Stimulated activated naive CD8-positive, alpha-beta T cell treated with anti-CD3 and anti-CD28 coated beads, Interleukin-15, Interleukin-2, amounts not matched to agents 100 ng/mL and 50 ng/mL, for 24 hours (primary cell): ENCODE results near the gene TMEM135.

ENCODE experiments used
- H3K27ac Mint-ChIP-seq: one replicate; pipeline ENCODE4 v1.8.0; 2021; ENCODE audit warnings: mild to moderate bottlenecking, mixed read lengths
- H3K27me3 Mint-ChIP-seq: one replicate; pipeline ENCODE4 v1.8.0; 2021; ENCODE audit warnings: mixed read lengths
- H3K36me3 Mint-ChIP-seq: one replicate; pipeline ENCODE4 v1.8.0; 2021; ENCODE audit warnings: low read depth, mixed read lengths
- H3K4me1 Mint-ChIP-seq: one replicate; pipeline ENCODE4 v1.8.0; 2021; ENCODE audit warnings: low read depth, mixed read lengths
- H3K4me3 Mint-ChIP-seq: one replicate; pipeline ENCODE4 v1.8.0; 2021; ENCODE audit warnings: mild to moderate bottlenecking, mixed read lengths
- H3K9me3 Mint-ChIP-seq: one replicate; pipeline ENCODE4 v1.8.0; 2021; ENCODE audit warnings: mixed read lengths

Gene TMEM135

DNA sequence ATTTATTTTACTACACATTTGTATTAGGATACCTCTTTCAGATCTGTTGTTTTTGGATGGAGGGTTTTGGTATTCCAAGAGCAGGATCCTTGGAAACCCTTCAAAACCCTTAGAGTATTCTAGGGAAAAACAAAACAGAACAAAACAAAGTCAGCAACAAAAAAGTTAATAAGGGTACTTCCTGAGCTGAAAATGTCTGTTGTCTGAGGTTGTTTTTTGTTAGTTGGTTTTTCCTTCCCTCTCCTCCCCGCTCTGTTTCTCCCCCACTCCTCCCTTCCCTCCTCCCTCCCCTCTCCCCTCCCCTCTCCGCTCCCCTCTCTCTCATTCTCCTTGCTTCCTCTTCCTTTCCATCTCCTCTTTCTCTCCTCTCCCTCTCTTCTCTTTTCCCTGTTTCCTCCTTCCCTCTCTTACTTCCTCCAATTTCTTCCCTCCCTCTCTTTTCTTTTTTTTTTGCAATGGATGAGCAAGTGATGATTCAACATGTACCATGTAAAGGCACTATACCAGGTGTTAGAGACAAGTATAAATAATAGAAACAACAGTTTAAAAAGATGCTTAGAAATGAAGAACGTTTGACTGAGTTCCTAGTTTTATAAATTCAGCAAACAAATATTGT lies 160.6 kb downstream of the TMEM135 start:
- H3K9me3 Mint-ChIP-seq: no peaks in the 10 kb centered on the region
- H3K27ac Mint-ChIP-seq: no peak overlapping the region
- no peak overlapping the region for H3K4me3 Mint-ChIP-seq
- peaks cover 4% of the 10 kb centered on the region for H3K36me3 Mint-ChIP-seq
- no peaks in the 10 kb centered on the region for H3K27me3 Mint-ChIP-seq
- H3K4me1 Mint-ChIP-seq: no peaks in the 10 kb centered on the region

DNA sequence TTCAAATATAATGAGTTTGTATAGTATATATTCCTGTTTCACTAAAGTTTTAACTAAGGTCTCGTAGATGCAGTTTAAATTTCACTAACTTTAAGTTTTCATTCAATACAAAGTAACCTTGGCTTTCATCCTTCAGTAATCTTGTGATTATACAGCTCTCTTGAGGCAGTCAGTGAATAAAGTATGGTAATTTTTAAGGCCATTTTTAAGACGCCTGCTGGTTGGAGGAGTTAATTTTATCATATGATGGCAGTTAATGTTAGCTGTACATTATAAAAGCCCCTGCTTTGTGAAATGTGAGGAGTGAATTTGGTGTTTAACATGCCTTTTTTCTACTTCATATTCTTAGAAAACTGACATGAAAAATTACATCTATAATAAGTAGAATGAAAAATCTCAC lies 163.6 kb downstream of the TMEM135 start:
- Mint-ChIP-seq H3K36me3 (peaks cover 11% of the 10 kb centered on the region), H3K4me1 (no peaks in the 10 kb centered on the region), H3K9me3 (no peaks in the 10 kb centered on the region), H3K27ac (no peak overlapping the region), H3K4me3 (no peak overlapping the region), H3K27me3 (no peaks in the 10 kb centered on the region)

DNA sequence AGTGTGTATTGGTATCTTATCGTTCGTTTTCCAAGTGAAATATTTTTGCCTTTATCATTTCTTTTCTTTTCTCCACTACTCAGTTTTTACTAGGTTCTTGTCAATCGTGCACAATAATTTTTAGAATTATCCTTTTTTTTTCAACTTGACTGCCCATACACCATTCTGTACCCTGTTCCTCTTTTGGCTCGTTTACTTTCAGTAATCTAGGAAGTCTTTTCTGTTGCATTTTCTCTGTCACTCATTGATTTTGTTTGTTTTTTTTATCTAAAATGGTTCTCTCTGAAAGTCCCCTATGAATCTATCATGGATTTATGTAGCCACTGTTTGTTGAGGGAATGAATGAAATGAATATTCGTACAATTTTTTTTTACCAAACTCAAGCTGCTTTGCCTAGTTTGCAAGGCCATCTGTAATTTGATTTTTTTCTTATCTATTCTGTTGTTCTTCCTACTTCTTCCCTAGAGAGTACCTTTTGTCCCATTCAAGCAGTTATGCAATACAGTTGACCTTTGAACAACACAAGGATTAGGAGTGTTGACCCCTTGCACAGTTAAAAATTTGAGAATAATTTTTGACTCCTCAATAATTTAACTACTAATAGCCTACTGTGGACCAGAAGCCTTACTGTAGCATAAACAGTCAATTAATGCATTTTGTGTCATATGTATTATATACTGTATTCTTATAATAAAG lies 166.3 kb downstream of the TMEM135 start:
- Mint-ChIP-seq H3K9me3 (peaks cover 7% of the 10 kb centered on the region), H3K4me3 (no peak overlapping the region), H3K27ac (no peak overlapping the region), H3K36me3 (peaks cover 21% of the 10 kb centered on the region), H3K4me1 (no peaks in the 10 kb centered on the region), H3K27me3 (no peaks in the 10 kb centered on the region)

DNA sequence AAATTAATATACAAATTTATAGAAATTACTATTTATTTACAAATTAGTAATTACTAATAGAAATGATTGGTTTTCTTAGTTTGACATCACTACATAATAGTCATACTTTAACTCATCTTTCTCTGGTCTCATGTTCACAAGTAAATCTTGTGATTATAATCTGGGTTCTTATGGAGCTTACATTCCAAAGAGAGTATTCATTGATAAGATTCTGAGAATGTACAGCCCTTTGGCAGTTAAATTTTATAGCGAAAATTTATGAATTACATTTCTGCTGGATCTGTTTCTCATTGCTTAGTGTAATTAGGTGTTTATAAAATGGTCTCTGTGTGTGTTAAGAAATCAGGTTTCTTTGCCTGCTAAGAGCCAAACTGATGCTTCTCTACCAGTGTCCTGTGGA lies 175.2 kb downstream of the TMEM135 start:
- no peak overlapping the region for H3K4me3 Mint-ChIP-seq
- H3K9me3 Mint-ChIP-seq: peaks cover 7% of the 10 kb centered on the region
- no peak overlapping the region for H3K27ac Mint-ChIP-seq
- H3K27me3 Mint-ChIP-seq: no peaks in the 10 kb centered on the region
- H3K36me3 Mint-ChIP-seq: peaks cover 6% of the 10 kb centered on the region
- peaks cover 9% of the 10 kb centered on the region for H3K4me1 Mint-ChIP-seq

DNA sequence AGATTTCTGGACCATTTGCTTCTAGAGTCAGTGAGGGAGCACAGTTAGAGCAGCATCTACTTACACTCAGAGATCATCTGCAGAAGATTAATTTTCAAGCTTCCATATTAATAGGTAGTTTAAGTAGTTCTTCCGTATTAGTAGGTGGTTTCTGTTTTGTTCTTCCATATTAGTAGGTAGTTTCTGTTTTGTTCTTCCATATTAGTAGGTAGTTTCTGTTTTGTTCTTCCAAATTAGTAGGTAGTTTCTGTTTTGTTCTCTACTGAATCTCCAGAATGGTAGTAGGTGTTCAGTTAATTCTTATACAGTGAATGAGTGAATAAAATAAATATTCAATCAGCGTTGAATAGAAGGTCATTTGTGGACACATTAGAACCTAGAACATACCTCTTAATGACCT lies 175.7 kb downstream of the TMEM135 start:
- Mint-ChIP-seq H3K4me1 (peaks cover 9% of the 10 kb centered on the region), H3K27ac (no peak overlapping the region)

DNA sequence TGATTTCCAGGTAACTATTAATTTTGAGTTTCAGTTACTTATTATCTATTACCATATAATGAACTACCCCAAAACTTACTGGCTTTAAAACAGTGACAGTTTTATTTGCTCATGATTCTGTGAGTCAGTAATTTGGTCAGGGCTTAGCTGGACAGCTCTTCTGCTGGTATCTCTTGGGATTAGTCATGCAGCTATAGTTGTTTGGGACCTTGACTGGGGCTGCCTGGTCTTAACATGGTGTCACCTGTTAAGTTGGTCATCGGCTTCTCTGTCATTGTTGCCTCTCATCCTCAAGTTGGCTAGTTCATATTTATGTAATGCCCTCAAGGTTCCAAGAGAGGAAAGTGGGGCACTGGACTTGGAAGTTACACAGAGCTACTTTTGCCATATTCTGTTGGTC lies 177.5 kb downstream of the TMEM135 start:
- Mint-ChIP-seq H3K27me3 (no peaks in the 10 kb centered on the region), H3K4me3 (no peak overlapping the region), H3K27ac (no peak overlapping the region), H3K9me3 (peaks cover 3% of the 10 kb centered on the region), H3K4me1 (peaks cover 9% of the 10 kb centered on the region), H3K36me3 (no peaks in the 10 kb centered on the region)

More for the DNA sequence above, 175.7 kb downstream of the TMEM135 start:
- peaks cover 3% of the 10 kb centered on the region for H3K9me3 Mint-ChIP-seq
- peaks cover under 1% of the 10 kb centered on the region for H3K36me3 Mint-ChIP-seq
- no peaks in the 10 kb centered on the region for H3K27me3 Mint-ChIP-seq
- H3K4me3 Mint-ChIP-seq: no peak overlapping the region

DNA sequence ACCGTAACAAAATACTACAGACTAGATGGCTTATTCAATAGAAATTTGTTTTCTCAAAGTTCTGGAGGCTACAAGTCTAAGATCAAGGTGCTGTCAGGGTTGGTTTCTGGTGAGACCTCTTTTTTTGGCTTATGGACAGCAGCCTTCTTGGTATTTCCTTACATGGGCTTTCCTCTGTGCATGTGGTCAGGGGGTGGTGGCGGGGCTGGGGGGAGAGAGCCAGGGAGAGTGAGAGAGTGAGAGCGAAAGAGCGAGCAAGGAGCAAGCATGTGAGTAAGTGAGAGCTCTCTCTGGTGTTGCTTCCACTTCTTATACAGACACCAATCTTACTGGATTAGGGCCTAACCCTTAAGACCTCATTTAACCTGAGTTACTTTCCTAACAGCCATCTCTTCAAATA lies 181.5 kb downstream of the TMEM135 start:
- Mint-ChIP-seq H3K9me3 (no peaks in the 10 kb centered on the region), H3K36me3 (no peaks in the 10 kb centered on the region), H3K27ac (no peak overlapping the region), H3K27me3 (no peaks in the 10 kb centered on the region), H3K4me1 (no peaks in the 10 kb centered on the region), H3K4me3 (no peak overlapping the region)

DNA sequence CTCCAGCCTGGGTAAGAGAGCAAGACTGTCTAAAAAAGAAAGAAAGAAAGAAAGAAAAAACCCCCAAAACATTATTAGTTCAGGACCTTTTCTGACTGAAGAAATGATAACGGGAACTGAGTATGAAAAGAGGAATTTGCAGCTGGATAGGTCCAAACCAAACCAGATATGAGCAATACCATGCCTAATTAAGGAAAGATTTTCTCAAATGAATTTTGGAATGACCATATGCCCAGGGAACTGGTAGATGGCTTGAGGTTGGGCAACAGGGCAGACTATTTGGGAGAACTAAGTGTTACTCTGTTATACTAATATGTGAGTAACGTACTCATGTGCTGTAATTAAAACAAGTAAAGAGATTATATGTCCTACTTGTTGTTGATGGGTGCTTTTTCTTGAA lies 186.1 kb downstream of the TMEM135 start:
- Mint-ChIP-seq H3K4me1 (no peaks in the 10 kb centered on the region), H3K9me3 (no peaks in the 10 kb centered on the region), H3K27me3 (no peaks in the 10 kb centered on the region), H3K27ac (no peak overlapping the region), H3K36me3 (peaks cover 4% of the 10 kb centered on the region), H3K4me3 (no peak overlapping the region)

DNA sequence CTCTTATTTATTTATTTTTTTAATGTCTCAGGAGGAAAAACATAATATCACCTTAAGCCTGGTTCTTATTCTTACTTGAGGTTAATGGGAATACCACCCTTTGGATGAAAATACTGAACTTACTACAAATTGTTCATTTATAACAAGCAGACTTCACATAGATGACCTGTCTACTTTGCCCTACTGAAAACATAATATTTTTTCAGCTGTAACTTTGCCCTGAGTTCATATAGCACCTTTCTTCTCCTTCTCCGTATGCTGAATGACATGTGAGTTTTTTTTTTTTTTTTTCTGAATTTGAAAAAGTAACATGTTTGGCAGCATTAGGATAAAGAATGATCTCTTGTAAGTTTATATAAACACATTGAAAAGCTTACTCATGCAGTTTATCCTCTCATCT lies 186.8 kb downstream of the TMEM135 start:
- H3K4me3 Mint-ChIP-seq: no peak overlapping the region
- H3K27me3 Mint-ChIP-seq: no peaks in the 10 kb centered on the region
- no peaks in the 10 kb centered on the region for H3K4me1 Mint-ChIP-seq
- H3K9me3 Mint-ChIP-seq: no peaks in the 10 kb centered on the region
- peaks cover 4% of the 10 kb centered on the region for H3K36me3 Mint-ChIP-seq
- no peak overlapping the region for H3K27ac Mint-ChIP-seq

DNA sequence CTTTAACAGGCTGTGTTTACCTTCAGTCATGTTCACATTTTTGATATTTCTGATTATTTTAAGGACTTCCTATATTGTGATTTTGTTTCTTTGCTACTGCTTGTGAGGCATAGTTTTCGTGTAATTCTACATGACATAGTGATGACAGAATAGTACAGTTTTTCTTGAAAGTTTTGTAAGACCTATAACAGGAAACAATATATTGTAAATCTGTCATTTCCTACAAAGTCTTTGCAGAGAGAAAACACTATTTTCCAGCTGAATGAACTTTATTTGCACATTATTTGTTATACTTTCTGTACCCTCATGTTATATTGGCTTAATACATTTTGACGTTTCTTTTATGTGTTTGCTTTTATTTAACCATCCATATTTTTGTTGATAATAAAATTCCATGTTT lies 191.1 kb downstream of the TMEM135 start:
- Mint-ChIP-seq H3K27me3 (no peaks in the 10 kb centered on the region), H3K36me3 (peaks cover 32% of the 10 kb centered on the region), H3K27ac (no peak overlapping the region), H3K9me3 (peaks cover 21% of the 10 kb centered on the region), H3K4me3 (no peak overlapping the region), H3K4me1 (no peaks in the 10 kb centered on the region)

DNA sequence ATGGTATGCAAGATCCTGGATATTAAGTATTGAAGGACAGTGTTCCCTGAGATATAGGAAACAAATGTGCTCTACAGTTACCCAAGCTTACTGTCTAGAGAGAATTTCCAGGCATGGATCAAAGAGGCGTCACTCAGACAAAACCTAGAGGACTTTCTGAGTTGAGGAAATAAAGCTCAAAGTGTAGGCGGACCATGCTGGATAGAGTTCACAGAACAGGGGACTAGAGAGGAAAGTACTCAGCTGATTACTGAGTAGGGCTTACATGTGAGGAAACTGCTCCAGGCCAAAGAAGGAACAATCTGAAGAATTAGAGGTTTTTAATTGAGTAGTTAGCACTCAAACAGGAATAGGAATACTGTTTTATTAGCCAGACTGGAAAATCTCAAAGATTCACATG lies 193.3 kb downstream of the TMEM135 start:
- Mint-ChIP-seq H3K36me3 (peaks cover 32% of the 10 kb centered on the region), H3K4me3 (no peak overlapping the region), H3K27me3 (no peaks in the 10 kb centered on the region), H3K27ac (no peak overlapping the region), H3K9me3 (peaks cover 21% of the 10 kb centered on the region), H3K4me1 (no peaks in the 10 kb centered on the region)

DNA sequence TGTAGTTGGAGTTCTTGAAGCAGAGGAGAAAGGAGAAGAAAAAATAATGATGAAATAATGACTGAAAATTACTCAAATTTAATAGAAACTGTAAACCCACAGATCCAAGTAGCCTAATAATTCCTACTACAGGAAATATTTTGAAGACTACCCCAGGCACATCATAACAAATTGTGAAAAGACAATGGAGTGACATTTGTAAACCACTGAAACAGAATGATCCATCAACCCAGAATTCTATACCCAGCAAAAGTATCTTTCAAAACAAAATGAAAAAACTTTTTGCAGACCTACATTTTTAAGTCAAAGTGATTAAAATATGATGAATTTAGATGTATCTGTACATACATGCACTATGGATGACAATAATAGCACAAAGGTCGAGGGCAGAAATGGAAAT lies 194.6 kb downstream of the TMEM135 start:
- Mint-ChIP-seq H3K4me1 (no peaks in the 10 kb centered on the region), H3K36me3 (peaks cover 41% of the 10 kb centered on the region), H3K27ac (no peak overlapping the region), H3K4me3 (no peak overlapping the region), H3K27me3 (no peaks in the 10 kb centered on the region), H3K9me3 (peaks cover 21% of the 10 kb centered on the region)

DNA sequence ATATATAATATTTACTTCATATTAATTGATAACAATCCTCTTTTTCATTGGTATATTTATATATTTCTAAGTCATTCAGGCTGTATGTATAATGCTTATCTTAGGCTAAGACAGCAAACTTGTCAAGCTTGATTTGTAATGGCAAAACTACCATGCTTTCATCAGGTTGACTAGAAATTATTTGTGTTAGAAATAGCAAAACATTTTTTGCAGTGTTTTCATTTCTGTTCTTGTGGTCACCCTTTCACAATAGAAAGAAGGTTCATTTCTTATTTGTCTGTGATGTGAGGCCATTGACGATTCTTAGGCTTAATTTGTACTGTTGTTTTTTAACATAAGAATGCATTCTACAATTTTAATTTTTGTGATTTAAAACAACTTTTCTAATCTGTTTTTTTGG lies 197.6 kb downstream of the TMEM135 start:
- H3K4me1 Mint-ChIP-seq: no peaks in the 10 kb centered on the region
- no peaks in the 10 kb centered on the region for H3K27me3 Mint-ChIP-seq
- no peak overlapping the region for H3K27ac Mint-ChIP-seq
- H3K9me3 Mint-ChIP-seq: peaks cover 21% of the 10 kb centered on the region
- H3K4me3 Mint-ChIP-seq: no peak overlapping the region
- H3K36me3 Mint-ChIP-seq: peaks cover 30% of the 10 kb centered on the region

DNA sequence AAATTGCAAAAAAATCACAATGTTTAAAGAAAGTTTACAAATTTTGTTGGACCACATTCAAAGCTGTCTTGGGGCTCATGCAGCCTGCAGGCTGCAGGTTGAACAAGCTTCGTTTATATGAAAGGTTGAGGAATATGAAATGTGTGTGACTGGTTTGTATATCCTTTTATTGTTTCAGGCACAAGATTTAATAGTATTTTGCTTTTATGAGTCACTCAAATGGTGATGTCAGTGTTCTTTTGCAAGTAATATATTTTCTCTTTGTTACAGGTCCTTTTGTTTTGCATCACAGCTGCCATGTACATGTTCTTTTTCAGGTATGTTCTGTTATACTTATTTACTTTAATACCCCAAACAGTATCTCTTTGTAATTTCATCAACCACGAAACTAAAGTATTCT lies 198.6 kb downstream of the TMEM135 start:
- H3K4me3 Mint-ChIP-seq: no peak overlapping the region
- peaks cover 13% of the 10 kb centered on the region for H3K9me3 Mint-ChIP-seq
- peaks cover 20% of the 10 kb centered on the region for H3K36me3 Mint-ChIP-seq
- H3K27me3 Mint-ChIP-seq: no peaks in the 10 kb centered on the region
- H3K4me1 Mint-ChIP-seq: no peaks in the 10 kb centered on the region
- H3K27ac Mint-ChIP-seq: no peak overlapping the region

DNA sequence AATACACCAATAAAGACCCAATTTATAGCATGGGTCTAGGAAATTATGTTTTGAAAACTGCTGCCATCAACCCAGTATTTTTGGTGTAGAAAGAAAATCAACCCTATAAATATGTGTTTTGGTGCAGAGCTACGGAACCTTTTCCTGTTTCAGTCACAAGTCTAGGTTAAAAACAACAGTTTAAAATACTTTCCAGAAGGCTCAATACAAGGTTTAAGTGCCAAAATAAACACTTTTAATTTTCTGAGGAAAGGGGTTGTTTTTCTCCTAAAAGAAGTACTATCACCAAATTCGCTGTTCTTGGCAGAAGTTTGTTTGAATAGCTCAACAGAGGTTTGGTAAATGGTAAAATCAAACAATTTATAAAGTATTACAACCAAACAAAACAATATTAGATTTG lies 201.3 kb downstream of the TMEM135 start:
- Mint-ChIP-seq H3K4me1 (no peaks in the 10 kb centered on the region), H3K9me3 (no peaks in the 10 kb centered on the region), H3K36me3 (peaks cover 9% of the 10 kb centered on the region), H3K4me3 (no peak overlapping the region), H3K27ac (no peak overlapping the region), H3K27me3 (no peaks in the 10 kb centered on the region)

DNA sequence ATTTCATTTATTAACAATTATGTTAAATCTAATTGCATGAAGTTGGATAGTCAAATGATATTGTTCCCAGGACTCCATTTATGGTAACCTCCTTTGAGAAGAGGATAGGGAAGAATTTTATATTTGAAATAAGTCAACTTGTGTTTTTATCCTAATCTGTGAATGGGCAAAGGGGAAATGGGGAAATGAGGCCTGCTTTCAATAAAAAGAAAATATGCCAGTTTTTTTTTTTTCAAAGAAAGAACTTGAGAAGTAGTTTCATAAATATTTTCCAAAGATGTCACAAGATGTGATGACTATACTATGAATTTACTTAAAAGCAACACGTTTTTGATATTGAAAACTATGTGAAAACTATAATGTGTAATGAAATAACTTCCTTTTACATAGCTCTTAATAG lies 201.8 kb downstream of the TMEM135 start:
- Mint-ChIP-seq H3K27ac (no peak overlapping the region), H3K36me3 (peaks cover 9% of the 10 kb centered on the region), H3K4me1 (no peaks in the 10 kb centered on the region), H3K9me3 (no peaks in the 10 kb centered on the region), H3K4me3 (no peak overlapping the region), H3K27me3 (no peaks in the 10 kb centered on the region)
